B cell (primary cell): ENCODE results near the gene TMEM131.

ENCODE experiments used
- EZH2 ChIP-seq: IDR thresholded peaks from 2 replicates; pipeline ENCODE4 v1.6.1; 2012; ENCODE audit warnings: borderline replicate concordance, low read depth, mild to moderate bottlenecking, moderate library complexity, low read length; ENCODE audit not compliant: insufficient read depth, poor library complexity, severe bottlenecking
- TF ChIP-seq, protein P1 (sequence below): fragments of 200-600 bp; IDR thresholded peaks from one replicate; pipeline ENCODE4 v1.8.0; 2022; ENCODE audit warnings: antibody characterized with exemption, mild to moderate bottlenecking

DNA sequence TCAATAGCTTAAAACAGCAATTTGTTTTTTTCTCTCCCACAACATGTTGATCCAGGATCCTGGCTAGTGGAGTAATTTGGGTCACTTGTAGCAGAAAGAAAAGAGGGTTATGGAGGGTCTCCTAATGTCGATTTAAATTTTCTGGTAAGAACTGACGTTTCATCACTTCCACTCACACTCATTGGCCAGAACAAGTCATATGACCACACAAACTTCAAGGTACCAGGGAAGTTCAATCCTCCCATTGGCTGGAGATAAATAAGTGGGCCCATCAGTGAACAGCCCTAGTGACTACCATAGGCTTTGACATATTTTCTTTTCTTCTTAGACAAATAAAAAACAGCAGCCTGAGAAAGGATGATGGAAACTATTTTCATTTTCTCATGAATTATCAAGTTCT, 8.3 kb upstream of the TMEM131 start:
- TF ChIP-seq, protein P1, sequence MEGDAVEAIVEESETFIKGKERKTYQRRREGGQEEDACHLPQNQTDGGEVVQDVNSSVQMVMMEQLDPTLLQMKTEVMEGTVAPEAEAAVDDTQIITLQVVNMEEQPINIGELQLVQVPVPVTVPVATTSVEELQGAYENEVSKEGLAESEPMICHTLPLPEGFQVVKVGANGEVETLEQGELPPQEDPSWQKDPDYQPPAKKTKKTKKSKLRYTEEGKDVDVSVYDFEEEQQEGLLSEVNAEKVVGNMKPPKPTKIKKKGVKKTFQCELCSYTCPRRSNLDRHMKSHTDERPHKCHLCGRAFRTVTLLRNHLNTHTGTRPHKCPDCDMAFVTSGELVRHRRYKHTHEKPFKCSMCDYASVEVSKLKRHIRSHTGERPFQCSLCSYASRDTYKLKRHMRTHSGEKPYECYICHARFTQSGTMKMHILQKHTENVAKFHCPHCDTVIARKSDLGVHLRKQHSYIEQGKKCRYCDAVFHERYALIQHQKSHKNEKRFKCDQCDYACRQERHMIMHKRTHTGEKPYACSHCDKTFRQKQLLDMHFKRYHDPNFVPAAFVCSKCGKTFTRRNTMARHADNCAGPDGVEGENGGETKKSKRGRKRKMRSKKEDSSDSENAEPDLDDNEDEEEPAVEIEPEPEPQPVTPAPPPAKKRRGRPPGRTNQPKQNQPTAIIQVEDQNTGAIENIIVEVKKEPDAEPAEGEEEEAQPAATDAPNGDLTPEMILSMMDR, result no peak
- no peak for TF ChIP-seq EZH2
